GM21737 (cell line): ENCODE measurements around the gene S100A7.
"Not testable (repeated sequence)": the region's sequence is repeated elsewhere in the genome, so short reads cannot be mapped to it uniquely, and the experiment has no call there.

ENCODE experiments used
- ATAC-seq: cut with Tn5 transposase; IDR thresholded peaks from one replicate; pipeline ENCODE4 v1.9.1; 2021; ENCODE audit warnings: mild to moderate bottlenecking, moderate library complexity; ENCODE audit not compliant: unreplicated experiment

Gene S100A7

DNA sequence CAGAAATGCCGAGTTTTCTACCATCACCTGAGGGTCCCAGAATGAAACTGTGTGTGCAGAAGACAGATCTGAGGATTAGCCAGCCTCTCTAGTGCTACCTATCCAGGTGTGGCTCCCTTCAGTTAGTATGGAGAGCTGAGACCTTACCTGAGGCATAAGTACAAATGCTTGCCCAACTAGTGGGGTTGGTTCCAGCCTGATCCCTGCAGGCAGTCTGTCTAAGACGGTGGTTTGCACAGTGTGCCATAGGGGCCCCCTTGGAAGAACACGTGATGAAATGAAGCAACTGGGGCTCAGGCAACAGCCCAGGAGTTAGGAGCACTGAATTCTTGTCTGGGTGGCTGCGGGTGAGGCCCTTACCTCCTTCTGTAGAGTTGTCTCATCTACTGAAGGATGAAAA, 28.5 kb downstream of the S100A7 start:
- no peak for ATAC-seq

DNA sequence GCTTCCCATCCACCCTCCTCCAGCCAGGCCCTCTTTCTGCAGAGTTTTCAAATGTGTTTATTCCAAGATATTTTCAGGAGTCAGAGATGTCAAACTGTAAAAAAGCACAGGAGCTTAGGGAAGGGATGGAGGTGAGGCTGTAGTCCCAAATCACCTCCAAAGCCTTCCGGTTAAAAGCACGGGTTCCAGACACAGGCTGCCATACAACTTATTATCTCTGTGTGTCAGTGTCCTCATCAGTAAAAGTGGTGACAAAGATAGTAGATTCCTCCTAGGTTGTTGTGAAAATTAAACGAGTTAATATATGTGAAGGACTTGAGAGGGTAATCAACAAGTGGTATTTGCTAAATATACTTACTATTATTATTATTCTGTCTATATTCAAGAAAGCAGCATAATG, 29.0 kb downstream of the S100A7 start:
- ATAC-seq = no peak

DNA sequence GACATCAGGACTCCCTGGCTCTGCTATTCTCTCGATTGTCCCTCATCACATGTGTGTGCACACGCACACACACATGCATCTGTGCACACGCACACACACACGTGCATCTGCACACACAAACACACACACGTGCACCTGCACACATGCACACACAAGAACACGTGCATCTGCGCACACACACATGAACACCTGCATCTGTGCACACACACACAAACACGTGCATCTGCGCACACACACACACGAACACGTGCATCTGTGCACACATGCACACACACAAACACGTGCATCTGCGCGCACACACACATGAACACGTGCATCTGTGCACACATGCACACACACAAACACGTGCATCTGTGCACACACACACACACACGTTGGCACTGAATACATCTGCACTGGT, 29.4 kb downstream of the S100A7 start:
- ATAC-seq = no peak

DNA sequence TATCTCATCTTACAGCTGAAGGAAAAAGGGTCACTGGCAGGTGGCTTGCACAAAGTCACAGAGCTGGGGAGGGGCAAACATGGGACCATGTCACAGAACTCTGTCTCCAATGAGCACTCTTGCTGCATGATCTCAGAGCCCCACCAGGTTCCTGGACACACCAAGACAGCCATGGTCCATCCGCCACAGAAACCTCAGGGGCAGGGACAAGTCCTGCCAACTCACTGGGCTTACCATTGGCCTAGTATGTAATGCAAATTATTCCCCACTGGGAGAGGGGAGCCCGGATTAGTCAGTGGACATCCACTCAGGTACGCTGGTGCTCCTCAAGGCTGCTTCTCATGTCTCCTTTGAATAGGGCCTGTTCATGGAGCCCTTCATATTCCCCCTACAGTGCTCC, 29.9 kb downstream of the S100A7 start:
- no peak for ATAC-seq

DNA sequence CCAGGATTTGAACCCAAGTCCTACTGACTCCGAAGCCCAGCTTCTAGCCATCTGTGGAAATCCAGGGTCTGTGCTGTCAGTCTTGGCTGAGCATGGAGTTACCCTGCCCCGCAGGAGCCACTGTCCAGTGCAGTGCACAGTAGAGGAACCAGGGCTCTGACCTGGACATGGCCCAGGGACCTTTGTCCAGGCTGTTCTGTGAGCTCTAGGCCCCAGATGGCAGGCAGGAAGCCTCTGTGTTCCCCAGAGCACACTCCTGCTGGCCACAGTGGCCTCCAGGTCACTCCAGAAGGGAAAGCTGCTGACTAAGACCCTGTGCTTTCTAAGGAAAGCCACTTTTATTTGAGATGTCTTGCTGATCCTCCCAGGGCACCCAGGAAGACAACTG, 30.3 kb downstream of the S100A7 start:
- no peak for ATAC-seq

DNA sequence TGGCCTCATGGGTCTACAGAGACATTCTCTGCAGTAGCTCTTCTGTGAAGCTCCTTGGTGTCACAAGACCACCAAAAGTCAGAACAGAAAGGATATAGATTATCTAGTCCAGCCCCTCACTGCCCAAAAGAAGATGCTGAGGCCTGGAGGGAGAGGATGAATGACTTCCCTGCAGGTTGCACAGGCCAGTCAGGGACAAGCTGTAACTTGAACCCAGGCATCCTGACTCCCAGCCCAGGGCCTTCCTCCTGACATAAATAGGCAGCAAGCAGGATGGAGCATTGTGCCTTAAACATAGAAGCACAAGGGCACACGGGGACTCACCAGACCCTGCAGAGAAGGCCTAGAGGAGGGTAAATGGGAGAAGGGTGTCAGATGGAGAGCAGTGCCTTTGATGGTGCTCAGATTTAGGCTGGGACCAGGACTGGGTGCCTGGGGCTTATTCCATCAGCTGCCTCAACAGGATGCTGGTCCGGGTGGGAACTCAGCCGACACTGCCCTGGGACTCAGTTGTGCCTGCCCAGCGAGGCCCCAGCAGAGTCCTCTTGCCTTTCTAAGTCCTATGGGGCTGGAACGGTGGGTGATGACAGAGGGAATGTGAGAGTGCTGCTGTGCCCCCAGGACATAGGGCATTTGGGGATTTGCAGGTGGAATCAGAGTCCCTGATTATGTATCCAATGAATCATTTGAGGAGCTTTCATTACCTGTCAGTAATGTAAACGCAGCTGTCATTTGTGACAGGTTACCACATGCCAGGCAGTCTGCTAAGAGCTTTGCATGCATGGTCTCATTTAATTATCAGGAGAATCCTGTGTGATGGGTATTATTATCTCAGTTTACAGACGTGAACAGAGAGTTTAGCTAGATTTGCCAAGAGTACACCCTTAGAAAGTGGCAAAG, 30.9 kb downstream of the S100A7 start:
- ATAC-seq = no peak

DNA sequence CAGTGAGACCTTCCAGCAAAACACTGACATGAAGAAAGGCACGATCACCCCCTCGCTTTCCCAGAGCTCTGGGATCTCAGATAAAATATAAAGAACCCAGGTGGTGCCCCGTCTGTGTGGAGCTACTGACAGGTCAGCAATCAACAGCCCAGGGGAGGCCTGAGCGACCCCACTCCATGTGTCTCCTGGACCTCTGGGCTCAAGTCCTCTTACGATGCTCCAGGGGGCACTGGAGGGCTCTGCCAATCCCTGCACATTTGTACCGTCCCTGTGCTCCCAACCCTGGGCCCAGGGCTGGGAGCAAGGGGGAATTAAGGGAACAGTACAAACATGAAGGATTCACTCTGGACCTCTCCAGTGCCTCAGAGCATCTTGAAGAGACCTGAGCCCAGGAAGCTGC, 31.7 kb downstream of the S100A7 start:
- no peak for ATAC-seq

DNA sequence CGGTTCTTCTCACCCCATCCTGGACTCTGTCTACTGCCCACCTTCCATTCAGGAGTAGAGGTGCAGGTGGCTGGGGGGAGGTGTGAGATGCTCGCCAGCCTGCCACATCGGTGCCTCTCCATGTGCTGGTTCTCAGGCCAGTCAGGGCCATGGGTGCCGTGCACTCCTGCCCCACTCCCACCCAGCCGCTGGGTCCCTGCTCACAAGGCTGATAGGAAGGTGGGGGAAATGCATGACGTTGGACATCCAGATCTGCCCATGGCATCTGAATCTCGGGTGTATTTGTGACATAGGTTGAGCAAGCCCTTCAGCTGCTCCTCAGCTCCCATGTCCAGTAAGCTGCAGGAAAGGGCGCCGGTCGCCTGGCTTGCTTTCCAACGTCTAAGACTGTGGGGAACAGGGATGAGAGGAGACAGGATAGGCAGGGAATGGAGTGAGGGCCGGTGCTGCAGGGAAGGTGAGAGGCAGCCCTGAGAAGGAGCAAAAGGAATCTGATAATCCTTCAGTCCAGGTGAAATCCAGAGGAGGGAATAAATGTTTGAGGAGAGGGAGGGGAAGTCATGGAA, 32.3 kb downstream of the S100A7 start:
- no peak for ATAC-seq

DNA sequence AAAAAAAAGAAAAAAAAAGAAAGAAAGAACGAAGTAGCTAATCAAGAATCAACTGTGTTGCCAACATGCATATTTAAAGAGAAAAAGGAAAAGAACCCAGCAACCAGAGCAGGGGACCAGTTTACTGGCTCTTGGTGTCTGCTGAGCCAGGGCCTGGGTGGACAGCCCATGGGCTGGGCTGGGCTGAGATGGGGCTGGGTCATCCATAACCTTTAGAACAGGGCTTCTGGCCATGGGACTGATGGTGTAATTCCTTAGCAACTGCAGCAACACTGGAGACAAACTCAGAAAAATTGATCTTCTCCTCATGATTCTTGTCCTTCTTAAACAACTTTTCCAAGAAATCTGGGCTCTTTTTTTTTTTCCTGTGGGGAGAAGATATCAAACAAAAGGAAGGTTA, 33.6 kb downstream of the S100A7 start:
- ATAC-seq = no peak

DNA sequence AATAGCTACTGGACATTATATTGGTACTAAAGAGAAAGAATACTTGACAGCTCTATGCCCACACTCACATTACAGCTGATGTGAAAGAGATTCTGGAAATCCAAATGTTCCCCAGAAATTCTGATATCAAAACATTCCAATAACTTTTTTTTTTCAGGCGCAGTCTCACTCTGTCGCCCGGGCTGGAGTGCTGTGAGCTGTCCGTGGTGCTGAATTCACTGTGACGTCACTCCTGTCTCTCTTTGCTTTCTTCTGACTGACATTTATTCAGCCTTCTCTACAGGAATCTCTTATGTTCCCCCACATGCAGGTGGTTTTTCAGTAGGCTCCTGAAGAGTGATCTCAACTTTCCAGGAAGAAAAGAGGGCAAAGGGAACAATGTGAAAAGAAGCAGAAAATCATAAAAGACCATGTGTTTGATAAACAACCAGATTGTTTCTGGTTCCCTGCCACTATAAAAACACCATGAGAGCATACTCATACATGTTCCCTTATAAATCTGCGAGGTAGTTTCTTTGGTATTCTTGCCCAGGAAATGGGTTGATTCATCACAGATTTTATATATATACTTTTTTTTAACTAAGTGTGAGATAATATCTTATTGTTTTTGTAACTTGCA, 37.9 kb downstream of the S100A7 start:
- no peak for ATAC-seq

DNA sequence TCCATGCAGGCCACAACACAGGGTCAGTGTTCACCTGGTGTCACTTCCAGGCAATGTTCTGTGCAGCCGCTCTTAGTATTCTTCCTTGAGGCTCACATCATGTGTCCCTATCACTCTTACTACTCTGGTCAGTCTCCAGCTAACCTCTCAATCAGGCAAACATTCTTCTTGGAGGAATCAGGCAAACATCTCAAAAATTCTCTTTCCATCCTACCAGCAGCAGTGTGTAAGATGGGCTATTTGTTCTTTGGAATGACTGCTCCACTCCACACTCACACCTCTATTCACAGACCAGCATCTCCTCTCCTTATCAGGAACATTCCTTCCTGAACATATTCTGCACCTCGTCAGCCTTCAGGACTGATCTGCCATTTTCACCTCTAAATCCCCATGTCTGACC, 40.1 kb downstream of the S100A7 start:
- no peak for ATAC-seq

DNA sequence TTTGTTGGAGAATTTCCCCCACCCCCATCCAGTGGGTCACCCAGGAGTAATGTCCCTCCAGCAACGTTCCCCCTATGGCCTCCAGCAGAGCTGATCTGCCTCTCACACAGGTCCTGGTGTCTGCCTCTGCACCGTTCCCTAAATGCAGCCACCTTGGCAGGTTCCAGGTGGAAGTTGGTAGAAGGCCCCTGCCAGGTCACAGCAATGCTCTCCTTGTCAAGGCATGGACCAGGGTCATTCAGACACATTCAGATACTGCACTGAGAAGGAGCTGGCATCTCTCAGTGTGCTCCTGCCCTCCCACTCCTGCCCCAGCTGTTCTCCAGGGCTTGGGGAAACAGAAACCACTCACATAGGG, 41.0 kb downstream of the S100A7 start:
- ATAC-seq = not testable (repeated sequence)

DNA sequence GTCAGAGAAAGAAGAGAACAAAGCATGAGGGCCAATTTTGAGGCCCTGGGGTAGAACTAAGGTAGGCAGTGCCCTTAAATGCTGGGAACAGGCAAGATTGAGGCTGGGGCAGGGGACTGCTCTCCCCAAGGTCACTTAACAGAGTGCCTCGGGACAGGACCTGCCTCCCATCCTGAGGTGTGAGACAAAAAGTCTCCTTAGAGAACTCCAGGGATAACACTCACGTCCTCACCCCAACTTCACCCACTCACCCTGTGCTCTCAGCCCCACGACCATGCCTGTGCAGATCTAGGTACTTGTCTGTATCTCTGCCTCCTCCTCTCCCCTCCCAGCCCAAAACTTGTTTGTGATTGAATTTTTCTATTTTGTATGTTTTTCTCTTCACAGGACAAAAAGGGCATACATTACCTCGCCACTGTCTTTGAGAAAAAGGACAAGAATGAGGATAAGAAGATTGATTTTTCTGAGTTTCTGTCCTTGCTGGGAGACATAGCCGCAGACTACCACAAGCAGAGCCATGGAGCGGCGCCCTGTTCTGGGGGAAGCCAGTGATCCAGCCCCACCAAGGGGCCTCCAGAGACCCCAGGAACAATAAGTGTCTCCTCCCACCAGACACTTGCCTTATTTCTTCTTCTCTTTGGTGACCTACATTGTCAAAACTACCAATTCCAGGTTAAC, 41.6 kb downstream of the S100A7 start:
- ATAC-seq = not testable (repeated sequence)

DNA sequence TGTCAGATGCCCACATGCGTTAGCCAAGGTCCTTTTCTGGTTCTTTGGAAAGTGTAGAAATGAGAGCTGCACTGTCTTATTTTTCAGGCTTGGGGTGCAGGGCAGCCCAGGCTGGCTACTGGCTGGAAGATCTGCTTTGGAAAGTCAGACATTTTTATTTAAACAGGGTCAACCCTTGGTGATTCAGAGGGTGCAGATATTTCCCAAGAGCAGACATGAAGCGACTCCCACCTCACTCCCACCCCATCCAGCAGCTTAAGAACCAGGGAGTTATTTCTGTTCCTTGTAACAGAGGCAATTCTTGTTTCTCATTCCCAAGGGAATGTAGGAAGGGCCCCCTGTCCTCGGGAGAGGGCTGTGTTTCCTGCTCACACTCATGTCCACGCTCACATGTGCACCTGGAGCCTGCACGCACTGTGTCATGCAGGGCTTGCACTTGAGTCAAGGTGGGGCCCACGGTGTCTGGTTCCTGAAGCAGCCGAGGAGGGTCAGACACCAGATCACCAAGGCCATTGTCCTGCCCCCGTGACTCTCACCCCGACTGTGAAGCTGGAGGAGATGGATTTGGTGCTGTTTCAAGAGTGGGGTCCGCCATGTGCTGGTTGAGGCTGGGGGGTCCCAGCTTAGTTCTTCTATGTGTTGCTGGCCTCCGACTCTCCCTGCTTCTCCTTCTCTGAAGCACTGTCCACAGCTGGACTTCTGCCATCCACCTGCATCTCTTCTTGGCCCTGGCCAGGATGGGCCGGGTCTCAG, 43.1 kb downstream of the S100A7 start:
- no peak for ATAC-seq

DNA sequence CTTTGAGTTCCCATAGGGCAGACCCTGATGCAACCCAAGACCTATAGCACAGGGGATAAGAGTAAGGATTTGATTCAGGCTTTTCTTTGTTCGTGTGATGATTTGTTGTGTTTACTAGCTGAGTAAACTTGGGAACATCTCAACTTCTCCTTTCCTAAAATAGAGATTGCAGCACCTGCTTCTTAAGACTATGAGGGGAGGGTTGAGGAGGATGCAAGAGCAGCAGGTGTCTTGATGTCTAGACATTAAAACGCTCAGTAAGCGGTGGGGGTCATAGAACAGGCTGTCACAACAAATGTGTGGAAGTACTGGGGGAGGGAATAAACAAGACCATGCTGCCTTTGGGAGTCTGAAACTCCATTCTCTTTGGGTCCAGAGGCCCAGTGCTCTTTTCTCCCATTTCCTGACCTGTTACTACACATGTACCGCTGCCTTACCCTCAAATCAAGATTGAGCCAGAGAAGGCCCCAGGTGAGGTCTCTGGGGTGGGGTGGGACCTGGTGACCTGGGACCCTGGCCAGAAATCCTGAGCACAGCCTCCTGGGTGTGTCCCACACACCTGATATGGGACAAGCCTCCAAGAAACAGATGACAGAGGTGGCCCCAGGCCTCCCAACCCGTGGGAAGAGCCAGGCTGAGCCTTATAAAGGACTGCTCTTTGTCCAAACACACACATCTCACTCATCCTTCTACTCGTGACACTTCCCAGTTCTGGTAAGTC, 44.4 kb downstream of the S100A7 start, which contains the start of gene S100A7A:
S100A7A (plus strand) TSS at position 671 of the 721 bp plus-strand sequence. CDS start 1,563 bp downstream, outside the sequence.
- no peak for ATAC-seq

DNA sequence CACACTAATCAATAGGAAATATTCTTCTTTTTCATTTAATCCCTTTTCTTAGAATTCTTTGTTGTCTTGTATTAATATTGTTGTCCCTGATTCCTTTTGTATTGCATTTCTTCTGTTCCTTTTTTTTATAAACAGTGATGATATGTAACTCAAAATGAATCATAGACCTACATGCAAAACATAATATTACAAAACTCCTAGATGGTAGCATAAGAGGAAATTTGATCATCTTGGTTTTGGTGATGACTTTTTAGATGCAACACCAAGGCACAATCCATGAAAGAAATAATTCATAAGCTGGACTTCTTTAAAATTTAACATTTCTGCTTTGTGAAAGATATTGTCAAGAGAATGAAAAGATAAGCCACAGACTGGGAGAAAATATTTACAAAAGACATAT, 46.5 kb downstream of the S100A7 start:
- ATAC-seq = not testable (repeated sequence)
